ENCODE results near the gene SMOC1.

Gene SMOC1

GRCh38 chr14:70032016-70032415 lies 152.8 kb downstream of the SMOC1 start:
- H3K9me3 ChIP-seq: no peaks in the 10 kb centered on the region
- H3K4me1 ChIP-seq: peaks cover 0 to 7% (median 3%) of the 10 kb centered on the region in 4 donors
- H3K4me3 ChIP-seq: no peak overlapping the region
- no peak overlapping the region for H3K27ac ChIP-seq
- intact Hi-C loops (cut with DNase I; ENCODE audit: low total_unique reads): no loop called here
- no peaks in the 10 kb centered on the region for H3K27me3 ChIP-seq
- no peaks in the 10 kb centered on the region for H3K36me3 ChIP-seq
- no peak for TF ChIP-seq CTCF (IDR thresholded peaks at IDR 0.05)
- no peak for DNase-seq

GRCh38 chr14:70032447-70032846 lies 153.2 kb downstream of the SMOC1 start:
- no peaks in the 10 kb centered on the region for H3K9me3 ChIP-seq
- H3K4me3 ChIP-seq: no peak overlapping the region
- no peak overlapping the region for H3K27ac ChIP-seq
- H3K36me3 ChIP-seq: no peaks in the 10 kb centered on the region
- H3K4me1 ChIP-seq: peaks cover 0 to 7% (median 3%) of the 10 kb centered on the region in 4 donors
- TF ChIP-seq CTCF (IDR thresholded peaks at IDR 0.05): no peak
- DNase-seq: no peak
- H3K27me3 ChIP-seq: no peaks in the 10 kb centered on the region
- intact Hi-C loops (cut with DNase I; ENCODE audit: low total_unique reads): no loop called here

- H3K27me3 ChIP-seq: no peaks in the 10 kb centered on the region
- TF ChIP-seq CTCF (IDR thresholded peaks at IDR 0.05): no peak
- DNase-seq: no peak
- intact Hi-C loops (cut with DNase I; ENCODE audit: low total_unique reads): no loop called here
- peaks cover 0 to 7% (median 3%) of the 10 kb centered on the region in 4 donors for H3K4me1 ChIP-seq
- no peak overlapping the region for H3K27ac ChIP-seq
- H3K9me3 ChIP-seq: no peaks in the 10 kb centered on the region
- no peak overlapping the region for H3K4me3 ChIP-seq
- no peaks in the 10 kb centered on the region for H3K36me3 ChIP-seq
Observed at GRCh38 chr14:70033116-70033515, 153.9 kb downstream of the SMOC1 start.

- Histone ChIP-seq H3K9me3 (no peaks in the 10 kb centered on the region), H3K27ac (no peak overlapping the region), H3K4me1 (peaks cover 0 to 7% (median 3%) of the 10 kb centered on the region in 4 donors), H3K36me3 (no peaks in the 10 kb centered on the region), H3K4me3 (no peak overlapping the region), H3K27me3 (no peaks in the 10 kb centered on the region)
- intact Hi-C loops (cut with DNase I; ENCODE audit: low total_unique reads): no loop called here
- DNase-seq: no peak
- TF ChIP-seq CTCF (IDR thresholded peaks at IDR 0.05): no peak
Observed at GRCh38 chr14:70033561-70033960, 154.3 kb downstream of the SMOC1 start.

- Histone ChIP-seq H3K9me3 (no peaks in the 10 kb centered on the region), H3K27me3 (no peaks in the 10 kb centered on the region), H3K27ac (no peak overlapping the region), H3K36me3 (no peaks in the 10 kb centered on the region), H3K4me3 (no peak overlapping the region), H3K4me1 (peaks cover 0 to 7% (median 3%) of the 10 kb centered on the region in 4 donors)
- DNase-seq: no peak
- intact Hi-C loops (cut with DNase I; ENCODE audit: low total_unique reads): no loop called here
- TF ChIP-seq CTCF (IDR thresholded peaks at IDR 0.05): no peak
Observed at GRCh38 chr14:70034257-70034656, 155.0 kb downstream of the SMOC1 start.

GRCh38 chr14:70036665-70037064 lies 157.4 kb downstream of the SMOC1 start:
- no peak for TF ChIP-seq CTCF (IDR thresholded peaks at IDR 0.05)
- no peak for DNase-seq
- Histone ChIP-seq H3K27ac (no peak overlapping the region), H3K9me3 (no peaks in the 10 kb centered on the region), H3K4me1 (peaks cover 0 to 7% (median 3%) of the 10 kb centered on the region in 4 donors), H3K36me3 (no peaks in the 10 kb centered on the region), H3K27me3 (peaks cover 0 to 1% of the 10 kb centered on the region in 2 donors), H3K4me3 (no peak overlapping the region)
- intact Hi-C loops (cut with DNase I; ENCODE audit: low total_unique reads): no loop called here
